Astrocyte (in vitro differentiated cells and primary cell): Measurements from ENCODE around the gene KCTD21. TPM values are rescaled to one million over a fixed set of nuclear protein-coding genes. Genes with fewer than 3 reads are reported as not detected.

ENCODE experiments used
- DNase-seq: peaks from one replicate; pipeline ENCODE4 v3.0.0-alpha.2; 2010; ENCODE audit warnings: low read depth
- FAIRE-seq: peaks from 2 replicates; lab custom pipeline; 2011; peaks lifted over from hg19 to GRCh38; lab: Jason Lieb, UNC
- H2AFZ ChIP-seq: 2 replicates; pipeline ENCODE4 v1.6.0; 2012; ENCODE audit warnings: low read depth, low read length, inconsistent platforms
- H3K27ac ChIP-seq: 2 replicates; pipeline ENCODE4 v1.5.1; 2011; ENCODE audit warnings: low read depth, low read length, inconsistent platforms
- H3K27me3 ChIP-seq: 2 replicates; pipeline ENCODE4 v1.6.0; 2011; ENCODE audit warnings: low read length, inconsistent platforms; ENCODE audit not compliant: insufficient read depth
- H3K36me3 ChIP-seq: 2 replicates; pipeline ENCODE4 v1.5.1; 2011; ENCODE audit warnings: low read length, inconsistent platforms; ENCODE audit not compliant: insufficient read depth
- H3K4me1 ChIP-seq: 2 replicates; pipeline ENCODE4 v1.5.1; 2011; ENCODE audit warnings: low read length, inconsistent platforms; ENCODE audit not compliant: insufficient read depth
- H3K4me2 ChIP-seq: 2 replicates; pipeline ENCODE4 v1.6.0; 2012; ENCODE audit warnings: low read length, inconsistent platforms
- H3K4me3 ChIP-seq: 2 replicates; pipeline ENCODE4 v1.5.1; 2011; ENCODE audit warnings: low read depth, mild to moderate bottlenecking, low read length, inconsistent platforms; ENCODE audit not compliant: insufficient read depth
- H3K79me2 ChIP-seq: 2 replicates; pipeline ENCODE4 v1.6.0; 2012; ENCODE audit warnings: mild to moderate bottlenecking, low read length, inconsistent platforms; ENCODE audit not compliant: insufficient read depth
- H3K9ac ChIP-seq: 2 replicates; pipeline ENCODE4 v1.6.0; 2012; ENCODE audit warnings: mild to moderate bottlenecking, low read length, inconsistent platforms
- H3K9me3 ChIP-seq: 2 replicates; pipeline ENCODE4 v1.5.1; 2012; ENCODE audit warnings: low read depth, mild to moderate bottlenecking, low read length, inconsistent platforms; ENCODE audit not compliant: insufficient read depth
- H4K20me1 ChIP-seq: 2 replicates; pipeline ENCODE4 v1.6.0; 2012; ENCODE audit warnings: low read length, inconsistent platforms; ENCODE audit not compliant: insufficient read depth
- H3K27ac Mint-ChIP-seq: one replicate; pipeline ENCODE4 v1.8.0; 2021; ENCODE audit warnings: mild to moderate bottlenecking, mixed read lengths; ENCODE audit not compliant: unreplicated experiment
- H3K27me3 Mint-ChIP-seq: one replicate; pipeline ENCODE4 v1.8.0; 2021; ENCODE audit warnings: low read depth, mixed read lengths; ENCODE audit not compliant: unreplicated experiment
- H3K36me3 Mint-ChIP-seq: one replicate; pipeline ENCODE4 v1.8.0; 2021; ENCODE audit warnings: low read depth, mixed read lengths; ENCODE audit not compliant: unreplicated experiment
- H3K4me1 Mint-ChIP-seq: one replicate; pipeline ENCODE4 v1.8.0; 2021; ENCODE audit warnings: low read depth, mixed read lengths; ENCODE audit not compliant: unreplicated experiment
- H3K4me3 Mint-ChIP-seq: one replicate; pipeline ENCODE4 v1.8.0; 2021; ENCODE audit warnings: mild to moderate bottlenecking, moderate library complexity, mixed read lengths; ENCODE audit not compliant: unreplicated experiment
- H3K9me3 Mint-ChIP-seq: one replicate; pipeline ENCODE4 v1.8.0; 2021; ENCODE audit warnings: mild to moderate bottlenecking, mixed read lengths; ENCODE audit not compliant: unreplicated experiment
- EZH2 ChIP-seq: IDR thresholded peaks from 2 replicates; pipeline ENCODE4 v1.6.1; 2012; ENCODE audit warnings: mild to moderate bottlenecking, low read length, inconsistent platforms; ENCODE audit not compliant: insufficient read depth
- total RNA-seq: library from RNA; stranded (reverse); gene quantifications from 2 replicates; pipeline ENCODE4 v1.2.1, GENCODE V29; 2021
- TF ChIP-seq, protein P1 (sequence below): IDR thresholded peaks from 2 replicates; pipeline ENCODE4 v1.5.1; 2011; ENCODE audit warnings: low read depth, mild to moderate bottlenecking, inconsistent platforms, low read length, moderate library complexity; ENCODE audit not compliant: insufficient read depth

Gene KCTD21
- total RNA-seq, 1 donor from 2014 or later, result 14.0 TPM

DNA sequence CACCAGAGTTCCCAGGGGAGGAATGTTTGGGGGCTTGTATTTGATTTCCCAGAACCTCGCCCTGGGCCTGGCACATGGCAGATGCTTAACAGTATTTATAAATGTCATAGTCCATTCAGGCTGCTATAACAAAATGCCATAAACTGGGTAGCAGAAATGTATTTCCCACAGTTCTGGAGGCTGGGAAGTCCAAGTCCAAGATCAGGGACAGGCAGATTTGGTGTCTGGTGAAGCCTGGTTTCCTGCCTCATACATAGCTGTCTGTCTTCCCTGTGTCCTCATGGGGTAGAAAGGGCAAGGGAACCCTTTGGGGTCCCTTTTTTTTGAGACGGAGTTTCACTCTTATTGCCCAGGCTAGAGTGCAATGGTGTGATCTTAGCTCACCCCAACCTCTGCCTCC is 24.0 kb downstream of the KCTD21 start:
- Histone ChIP-seq H3K4me3 (no peak overlapping the region), H3K4me2 (no peak overlapping the region), H3K27ac (no peak overlapping the region), H3K27me3 (no peaks in the 10 kb centered on the region), H4K20me1 (no peaks in the 10 kb centered on the region), H2AFZ (no peak overlapping the region), H3K79me2 (no peaks in the 10 kb centered on the region), H3K9me3 (no peaks in the 10 kb centered on the region), H3K4me1 (peaks cover 8% of the 10 kb centered on the region), H3K9ac (no peak overlapping the region), H3K36me3 (no peaks in the 10 kb centered on the region)
- Mint-ChIP-seq H3K27me3 (peaks cover 4% of the 10 kb centered on the region), H3K36me3 (peaks cover 2% of the 10 kb centered on the region), H3K4me1 (peaks cover 11% of the 10 kb centered on the region), H3K4me3 (no peak overlapping the region), H3K9me3 (no peaks in the 10 kb centered on the region), H3K27ac (no peak overlapping the region)
- FAIRE-seq (no peak), DNase-seq (no peak)
- TF ChIP-seq, protein P1, sequence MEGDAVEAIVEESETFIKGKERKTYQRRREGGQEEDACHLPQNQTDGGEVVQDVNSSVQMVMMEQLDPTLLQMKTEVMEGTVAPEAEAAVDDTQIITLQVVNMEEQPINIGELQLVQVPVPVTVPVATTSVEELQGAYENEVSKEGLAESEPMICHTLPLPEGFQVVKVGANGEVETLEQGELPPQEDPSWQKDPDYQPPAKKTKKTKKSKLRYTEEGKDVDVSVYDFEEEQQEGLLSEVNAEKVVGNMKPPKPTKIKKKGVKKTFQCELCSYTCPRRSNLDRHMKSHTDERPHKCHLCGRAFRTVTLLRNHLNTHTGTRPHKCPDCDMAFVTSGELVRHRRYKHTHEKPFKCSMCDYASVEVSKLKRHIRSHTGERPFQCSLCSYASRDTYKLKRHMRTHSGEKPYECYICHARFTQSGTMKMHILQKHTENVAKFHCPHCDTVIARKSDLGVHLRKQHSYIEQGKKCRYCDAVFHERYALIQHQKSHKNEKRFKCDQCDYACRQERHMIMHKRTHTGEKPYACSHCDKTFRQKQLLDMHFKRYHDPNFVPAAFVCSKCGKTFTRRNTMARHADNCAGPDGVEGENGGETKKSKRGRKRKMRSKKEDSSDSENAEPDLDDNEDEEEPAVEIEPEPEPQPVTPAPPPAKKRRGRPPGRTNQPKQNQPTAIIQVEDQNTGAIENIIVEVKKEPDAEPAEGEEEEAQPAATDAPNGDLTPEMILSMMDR, result no peak
- no peak for TF ChIP-seq EZH2

DNA sequence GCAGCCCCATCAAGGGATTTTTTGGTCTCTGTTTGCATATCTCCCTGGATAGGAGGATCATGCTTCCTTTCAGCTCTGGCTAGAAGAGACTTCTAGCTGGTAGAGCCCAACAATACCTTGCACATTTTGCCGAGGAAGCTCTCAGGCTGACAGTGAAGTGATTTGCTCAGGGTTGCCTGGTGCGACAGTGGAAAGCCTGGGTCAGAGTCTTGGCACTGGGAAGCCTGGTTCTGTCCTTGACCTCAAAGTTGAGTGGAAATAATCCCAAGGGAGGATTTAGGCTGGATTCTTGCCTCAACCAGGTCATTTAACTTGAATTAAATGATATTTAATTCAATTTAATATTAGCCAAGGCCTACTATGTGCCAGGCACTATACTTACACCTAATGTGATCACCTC is 24.6 kb downstream of the KCTD21 start:
- Histone ChIP-seq H3K4me1 (peaks cover 6% of the 10 kb centered on the region), H3K9ac (no peak overlapping the region), H3K27ac (no peak overlapping the region), H3K4me2 (no peak overlapping the region), H3K79me2 (no peaks in the 10 kb centered on the region), H3K36me3 (no peaks in the 10 kb centered on the region), H2AFZ (no peak overlapping the region), H4K20me1 (no peaks in the 10 kb centered on the region), H3K4me3 (no peak overlapping the region), H3K9me3 (no peaks in the 10 kb centered on the region), H3K27me3 (no peaks in the 10 kb centered on the region)
- peaks cover 11% of the 10 kb centered on the region for H3K4me1 Mint-ChIP-seq
- no peak overlapping the region for H3K4me3 Mint-ChIP-seq
- TF ChIP-seq, protein P1, result no peak
- TF ChIP-seq EZH2, result no peak
- H3K27me3 Mint-ChIP-seq, result peaks cover 4% of the 10 kb centered on the region
- H3K9me3 Mint-ChIP-seq, result no peaks in the 10 kb centered on the region
- no peak for DNase-seq
- peaks cover 2% of the 10 kb centered on the region for H3K36me3 Mint-ChIP-seq
- no peak overlapping the region for H3K27ac Mint-ChIP-seq
- no peak for FAIRE-seq

DNA sequence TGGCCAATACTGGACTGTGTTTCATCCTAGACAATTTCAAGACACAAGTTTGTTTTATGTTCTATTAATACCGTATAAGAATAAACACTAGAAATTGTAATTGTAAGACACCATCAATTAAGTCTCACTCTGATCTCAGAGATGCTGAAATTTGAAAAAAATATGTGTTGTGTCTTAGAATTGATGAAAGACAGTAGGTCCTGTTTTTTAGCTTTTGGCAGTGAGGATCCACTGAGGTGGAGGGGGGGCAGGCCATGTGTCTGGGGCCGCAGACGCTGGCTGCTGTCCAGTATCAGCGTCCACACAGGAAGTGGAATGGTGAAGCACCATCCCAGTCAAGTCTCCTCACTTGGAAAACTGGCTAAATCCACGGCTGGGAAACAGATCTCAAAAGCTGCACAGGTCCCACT is 26.5 kb downstream of the KCTD21 start:
- no peak for TF ChIP-seq EZH2
- TF ChIP-seq, protein P1, result no peak
- Mint-ChIP-seq H3K9me3 (no peaks in the 10 kb centered on the region), H3K36me3 (no peaks in the 10 kb centered on the region), H3K27me3 (peaks cover 4% of the 10 kb centered on the region), H3K27ac (no peak overlapping the region), H3K4me1 (peaks cover 5% of the 10 kb centered on the region), H3K4me3 (no peak overlapping the region)
- no peaks in the 10 kb centered on the region for H3K36me3 ChIP-seq
- H3K27me3 ChIP-seq, result no peaks in the 10 kb centered on the region
- H3K27ac ChIP-seq, result no peak overlapping the region
- H3K4me3 ChIP-seq, result no peak overlapping the region
- DNase-seq (no peak), FAIRE-seq (no peak)
- no peak overlapping the region for H2AFZ ChIP-seq
- H3K4me2 ChIP-seq, result no peak overlapping the region
- H4K20me1 ChIP-seq, result no peaks in the 10 kb centered on the region
- no peak overlapping the region for H3K9ac ChIP-seq
- no peaks in the 10 kb centered on the region for H3K4me1 ChIP-seq
- no peaks in the 10 kb centered on the region for H3K9me3 ChIP-seq
- H3K79me2 ChIP-seq, result no peaks in the 10 kb centered on the region
